Spleen (tissue), 11 donors: ENCODE data around the gene SORCS2. TPM values are rescaled to one million over a fixed set of nuclear protein-coding genes. Genes with fewer than 3 reads are reported as not detected.

Source experiments
- DNase-seq: peaks from one replicate; pipeline ENCODE4 v3.0.0-alpha.2; 2020
- H3K27ac ChIP-seq, 8 donors: fragments of 200-600 bp; sonication (generic) in 7 of 8; 1 replicate in 4 of 8; 2 replicates in 4 of 8; pipeline versions ENCODE4 v1.5.0 to v1.8.0; 2016 to 2021; ENCODE audit warnings: inconsistent platforms in 4 of 8, mild to moderate bottlenecking in 4 of 8, moderate library complexity in 1 of 8
- H3K27me3 ChIP-seq, 7 donors: fragments of 200-600 bp; sonication (generic) in 6 of 7; replicated peaks in 1 of 7; 1 replicate in 4 of 7; 2 replicates in 3 of 7; pipeline versions ENCODE4 v1.5.0 to v1.8.0; 2016 to 2021; ENCODE audit warnings: inconsistent platforms in 3 of 7, mild to moderate bottlenecking in 1 of 7
- H3K36me3 ChIP-seq, 6 donors: fragments of 200-600 bp; sonication (generic) in 5 of 6; 1 replicate in 4 of 6; 2 replicates in 2 of 6; pipeline versions ENCODE4 v1.5.0 to v1.8.0; 2016 to 2021; ENCODE audit warnings: inconsistent platforms in 2 of 6
- H3K4me1 ChIP-seq, 6 donors: fragments of 200-600 bp; sonication (generic) in 5 of 6; 1 replicate in 3 of 6; 2 replicates in 3 of 6; pipeline versions ENCODE4 v1.5.0 to v1.8.0; 2016 to 2021; ENCODE audit warnings: inconsistent platforms in 3 of 6
- H3K4me3 ChIP-seq, 8 donors: fragments of 200-600 bp; sonication (generic) in 7 of 8; 1 replicate in 4 of 8; 2 replicates in 4 of 8; pipeline versions ENCODE4 v1.5.0 to v1.8.0; 2016 to 2021; ENCODE audit warnings: inconsistent platforms in 4 of 8, mild to moderate bottlenecking in 4 of 8, moderate library complexity in 2 of 8
- H3K9me3 ChIP-seq, 8 donors: fragments of 200-600 bp; sonication (generic) in 7 of 8; 1 replicate in 4 of 8; 2 replicates in 4 of 8; pipeline versions ENCODE4 v1.5.0 to v1.8.0; 2016 to 2021; ENCODE audit warnings: inconsistent platforms in 4 of 8
- POLR2A ChIP-seq, 3 donors: fragments of 450-650 bp; IDR thresholded peaks; one replicate each; pipeline ENCODE4 v1.5.1; 2017; ENCODE audit warnings: antibody characterized with exemption in 3 of 3, mild to moderate bottlenecking in 1 of 3
- POLR2AphosphoS5 ChIP-seq, 3 donors: sonication (generic); formaldehyde crosslinking; IDR thresholded peaks; one replicate each; pipeline ENCODE4 v1.5.1; 2017; ENCODE audit warnings: antibody characterized with exemption in 3 of 3
- WGBS, 5 donors: extraction: QIAGEN DNeasy Blood & Tissue Kit in 3 of 5; methylation state at CpG; one replicate each; pipeline versions ENCODE4 v1.1.5 to v1.1.7; 2013 to 2018; 5-methylcytosine and 5-hydroxymethylcytosine counted together
- intact Hi-C: fragments of 100-400 bp; cut with DNase I; formaldehyde crosslinking; loops from one replicate; pipeline ENCODE4 v1.15.0; 2023; ENCODE audit warnings: low total_unique reads
- polyA plus RNA-seq, 3 donors: library from polyadenylated mRNA; stranded (reverse); fragments of 200-250 nt; gene quantifications; one replicate each; pipeline ENCODE4 v1.2.1, GENCODE V29; 2013
- total RNA-seq, 7 donors: library from RNA; depleted of rRNA in 3 of 7; stranded (reverse); fragments of >200 nt in 3 of 7; fragmentation: NEBNext Ultra II Directional in 4 of 7; extraction: Animal tissue kit (Norgen Biotek cat#: 25700) in 4 of 7; gene quantifications; one replicate each; pipeline versions ENCODE4 v1.1.0 to v1.2.1, GENCODE V29; 2016 to 2021
- TF ChIP-seq, protein P1 (sequence below), 11 experiments: fragments of 200-600 bp in 7 of 11; fragments of 450-650 bp in 4 of 11; sonication (generic) in 4 of 11; IDR thresholded peaks in 8 of 11; conservative IDR thresholded peaks in 3 of 11; 1 replicate in 7 of 11; 2 replicates in 4 of 11; pipeline versions ENCODE4 v1.4.0 to v1.8.0; 2016 to 2021; ENCODE audit warnings: antibody characterized with exemption in 11 of 11, inconsistent platforms in 4 of 11, mild to moderate bottlenecking in 1 of 11
- donor health status: healthy with polysubstance abuse.
- donor health status: DM: no; HTN: no; CAD: no; lungs with moderate emphysema.
- donor health status: DM: no; HTN: no; CAD: no.
- donor health status: Bipolar disorder and iron deficiency.
- donor health status: healthy.
- donor health status: DM: no; HTN: no; CAD: no.
- donor health status: DM: yes; HTN: yes; CAD: no.

Gene SORCS2
- total and polyA plus RNA-seq, 10 donors: 0.33 to 1.6 (median 0.60) TPM

DNA sequence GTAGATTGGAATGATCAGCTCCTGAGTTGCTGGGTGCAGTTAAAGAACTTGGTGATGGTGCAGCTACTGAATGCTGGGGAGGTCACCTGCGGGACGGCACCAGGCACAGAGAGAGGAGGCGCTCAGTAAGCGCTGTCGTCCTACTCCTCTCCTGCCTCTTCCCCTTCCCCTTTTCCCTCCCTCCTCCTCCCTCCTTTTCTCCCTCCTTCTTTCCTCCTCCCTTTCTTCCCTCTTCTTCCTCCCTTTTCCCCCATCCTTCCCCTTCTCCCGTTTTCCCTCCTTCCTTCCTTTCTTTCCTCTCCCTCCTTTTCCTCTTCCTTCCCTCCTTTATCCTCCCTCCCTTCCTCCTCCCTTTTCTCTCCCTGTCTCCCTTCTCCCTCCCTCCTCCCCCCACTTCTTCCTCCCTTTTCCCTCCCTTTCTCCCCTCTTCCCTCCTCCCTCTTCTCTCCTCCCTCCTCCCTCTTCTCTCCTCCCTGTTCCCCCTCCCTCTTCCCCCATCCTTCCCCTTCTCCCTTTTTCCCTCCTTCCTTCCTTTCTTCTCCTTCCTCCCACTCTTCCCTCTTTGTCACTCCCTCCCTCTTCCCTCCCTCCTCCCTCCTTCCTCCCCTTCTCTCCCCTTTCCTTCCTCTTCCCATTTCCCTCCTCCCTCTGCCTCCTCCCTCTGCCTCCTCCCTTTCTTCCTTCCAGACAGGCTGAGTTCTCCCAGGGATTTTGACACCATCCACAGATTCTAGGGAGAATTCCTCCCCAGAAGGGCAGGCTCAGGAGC is 330.3 kb downstream of the SORCS2 start:
- Histone ChIP-seq H3K36me3 (no peaks in the 10 kb centered on the region), H3K4me1 (peaks cover 0 to 26% (median 0%) of the 10 kb centered on the region in 6 donors), H3K4me3 (no peak overlapping the region), H3K27me3 (peaks cover 0 to 83% (median 6%) of the 10 kb centered on the region in 7 donors), H3K27ac (no peak overlapping the region), H3K9me3 (no peaks in the 10 kb centered on the region)
- intact Hi-C loops: no loop called here
- TF ChIP-seq POLR2AphosphoS5 (IDR thresholded peaks at IDR 0.05) (no peak), POLR2A (IDR thresholded peaks at IDR 0.05) (no peak)
- TF ChIP-seq, protein P1, sequence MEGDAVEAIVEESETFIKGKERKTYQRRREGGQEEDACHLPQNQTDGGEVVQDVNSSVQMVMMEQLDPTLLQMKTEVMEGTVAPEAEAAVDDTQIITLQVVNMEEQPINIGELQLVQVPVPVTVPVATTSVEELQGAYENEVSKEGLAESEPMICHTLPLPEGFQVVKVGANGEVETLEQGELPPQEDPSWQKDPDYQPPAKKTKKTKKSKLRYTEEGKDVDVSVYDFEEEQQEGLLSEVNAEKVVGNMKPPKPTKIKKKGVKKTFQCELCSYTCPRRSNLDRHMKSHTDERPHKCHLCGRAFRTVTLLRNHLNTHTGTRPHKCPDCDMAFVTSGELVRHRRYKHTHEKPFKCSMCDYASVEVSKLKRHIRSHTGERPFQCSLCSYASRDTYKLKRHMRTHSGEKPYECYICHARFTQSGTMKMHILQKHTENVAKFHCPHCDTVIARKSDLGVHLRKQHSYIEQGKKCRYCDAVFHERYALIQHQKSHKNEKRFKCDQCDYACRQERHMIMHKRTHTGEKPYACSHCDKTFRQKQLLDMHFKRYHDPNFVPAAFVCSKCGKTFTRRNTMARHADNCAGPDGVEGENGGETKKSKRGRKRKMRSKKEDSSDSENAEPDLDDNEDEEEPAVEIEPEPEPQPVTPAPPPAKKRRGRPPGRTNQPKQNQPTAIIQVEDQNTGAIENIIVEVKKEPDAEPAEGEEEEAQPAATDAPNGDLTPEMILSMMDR (IDR thresholded peaks at IDR 0.05 in 8 of 11, conservative IDR thresholded peaks at IDR 0.05 in 3 of 11): no peak
- WGBS, 5 donors: 35 to 63% (median 50%) methylated on average over 5 to 6 of the region's 6 CpGs
- no peak for DNase-seq

GRCh38 chr4:7523526-7523925 is 331.2 kb downstream of the SORCS2 start:
- DNase-seq: no peak
- TF ChIP-seq, protein P1 (IDR thresholded peaks at IDR 0.05 in 8 of 11, conservative IDR thresholded peaks at IDR 0.05 in 3 of 11): no peak
- TF ChIP-seq POLR2AphosphoS5 (IDR thresholded peaks at IDR 0.05): no peak
- no peak for TF ChIP-seq POLR2A (IDR thresholded peaks at IDR 0.05)
- Histone ChIP-seq H3K27me3 (peaks cover 0 to 81% (median 6%) of the 10 kb centered on the region in 7 donors), H3K36me3 (no peaks in the 10 kb centered on the region), H3K4me3 (no peak overlapping the region), H3K9me3 (no peaks in the 10 kb centered on the region), H3K27ac (no peak overlapping the region), H3K4me1 (peaks cover 0 to 26% (median 0%) of the 10 kb centered on the region in 6 donors)
- intact Hi-C loops: no loop called here
- WGBS, 5 donors: 82 to 92% (median 89%) methylated on average over 12 of the region's 12 CpGs

- Histone ChIP-seq H3K4me1 (peaks cover 0 to 26% (median 0%) of the 10 kb centered on the region in 6 donors), H3K27ac (no peak overlapping the region), H3K36me3 (no peaks in the 10 kb centered on the region), H3K4me3 (no peak overlapping the region), H3K27me3 (peaks cover 0 to 76% (median 6%) of the 10 kb centered on the region in 7 donors), H3K9me3 (no peaks in the 10 kb centered on the region)
- no peak for TF ChIP-seq POLR2A (IDR thresholded peaks at IDR 0.05)
- TF ChIP-seq, protein P1 (IDR thresholded peaks at IDR 0.05 in 8 of 11, conservative IDR thresholded peaks at IDR 0.05 in 3 of 11): no peak
- no peak for TF ChIP-seq POLR2AphosphoS5 (IDR thresholded peaks at IDR 0.05)
- no peak for DNase-seq
- intact Hi-C loops: no loop called here
- 36 to 59% (median 44%) methylated on average over 9 to 12 of the region's 12 CpGs for WGBS, 5 donors
Measured at GRCh38 chr4:7524064-7524682, 331.8 kb downstream of the SORCS2 start.

DNA sequence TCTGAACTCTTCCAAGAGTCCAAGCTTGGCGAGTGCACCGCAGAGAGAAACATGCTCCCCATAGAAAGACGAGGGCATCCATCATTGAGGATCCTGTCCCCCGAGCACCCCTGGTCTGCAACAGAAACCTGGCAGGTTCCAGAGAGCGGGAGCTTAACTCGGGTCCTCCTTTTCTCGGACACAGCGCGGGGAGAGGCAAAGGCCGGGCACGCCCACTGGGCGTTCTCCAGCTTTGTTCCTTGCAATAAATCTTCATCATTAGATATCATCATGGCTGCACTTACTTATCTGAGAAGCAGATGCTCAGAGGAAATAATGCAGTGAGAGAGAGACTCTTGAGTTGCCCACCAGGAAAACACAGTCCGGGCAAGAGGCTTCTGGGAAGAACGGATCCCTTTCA is 332.5 kb downstream of the SORCS2 start:
- peaks cover 0 to 26% (median 0%) of the 10 kb centered on the region in 6 donors for H3K4me1 ChIP-seq
- H3K36me3 ChIP-seq: no peaks in the 10 kb centered on the region
- no peak overlapping the region for H3K4me3 ChIP-seq
- DNase-seq: no peak
- no peak for TF ChIP-seq POLR2AphosphoS5 (IDR thresholded peaks at IDR 0.05)
- no peak for TF ChIP-seq POLR2A (IDR thresholded peaks at IDR 0.05)
- TF ChIP-seq, protein P1 (IDR thresholded peaks at IDR 0.05 in 8 of 11, conservative IDR thresholded peaks at IDR 0.05 in 3 of 11): no peak
- no peaks in the 10 kb centered on the region for H3K9me3 ChIP-seq
- WGBS, 5 donors: 33 to 62% (median 57%) methylated on average over 12 to 14 of the region's 14 CpGs
- intact Hi-C loops: no loop called here
- no peak overlapping the region for H3K27ac ChIP-seq
- H3K27me3 ChIP-seq: peaks cover 0 to 70% (median 6%) of the 10 kb centered on the region in 7 donors
